KG1 (cell line): ENCODE data around the gene FBXO31.
A peak's percentile ranks its signal among the peaks of the same experiment; 100 is the strongest.

Experiments used
- DNase-seq: peaks from one replicate; lab custom pipeline; 2025; lab: John Stamatoyannopoulos, UW

Gene FBXO31

DNA sequence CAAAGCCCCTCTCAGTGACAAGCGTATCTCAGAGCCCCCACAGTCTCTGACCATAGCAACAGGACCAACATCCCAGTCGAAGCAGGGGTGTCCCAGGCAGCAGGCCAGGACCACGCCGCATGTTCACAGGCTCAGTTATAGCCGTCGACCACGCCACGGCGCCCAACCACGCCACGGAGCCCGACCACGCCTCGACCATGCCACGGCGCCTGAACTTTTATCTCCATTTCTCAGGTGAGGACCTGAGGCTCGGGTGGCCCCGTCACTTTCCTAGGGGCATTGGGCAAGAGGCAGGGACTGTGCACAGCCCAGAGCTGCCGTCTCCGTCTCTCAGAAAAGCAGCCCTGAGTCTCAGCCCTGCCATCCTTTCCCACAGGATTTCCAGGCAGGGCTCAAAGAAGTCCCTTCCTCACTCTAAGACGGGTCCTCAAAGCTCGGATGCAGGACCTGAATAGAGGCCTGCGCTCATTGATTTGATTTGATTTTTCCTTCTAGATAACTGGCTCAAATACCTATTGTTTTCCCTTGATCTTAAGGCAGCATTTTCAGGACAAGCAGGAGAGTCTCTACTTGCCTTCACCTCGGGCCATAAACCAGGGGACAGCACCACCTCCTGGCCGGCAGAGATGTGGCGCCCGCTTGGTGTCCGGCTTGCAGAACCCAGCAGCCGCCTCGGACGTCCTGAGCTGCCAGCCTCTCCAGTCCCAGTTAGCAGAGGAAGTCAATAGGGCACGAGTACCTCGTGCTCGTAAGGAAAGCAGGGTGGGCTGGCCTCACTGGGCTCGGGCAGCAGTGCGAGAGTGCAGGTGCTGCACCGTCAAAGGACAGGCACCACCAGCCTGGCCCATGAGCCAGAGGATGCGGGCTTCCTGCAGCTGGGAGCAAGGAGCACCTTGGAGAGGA lies 105.1 kb downstream of the FBXO31 start:
- DNase-seq = peak; percentile 25
